Uterus (tissue), 2 donors: Measurements from ENCODE around the gene M1AP.

Experiments used
- POLR2A ChIP-seq, 2 donors: fragments of 450-650 bp; IDR thresholded peaks; one replicate each; pipeline ENCODE4 v1.6.1; 2016; ENCODE audit warnings: antibody characterized with exemption in 2 of 2, mild to moderate bottlenecking in 1 of 2, moderate library complexity in 1 of 2
- TF ChIP-seq, protein P1 (sequence below), 4 experiments: fragments of 200-600 bp in 2 of 4; fragments of 450-650 bp in 2 of 4; sonication (generic) in 2 of 4; IDR thresholded peaks; one replicate each; pipeline ENCODE4 v1.5.1; 2016 to 2019; ENCODE audit warnings: antibody characterized with exemption in 4 of 4, mild to moderate bottlenecking in 2 of 4, moderate library complexity in 1 of 4

DNA sequence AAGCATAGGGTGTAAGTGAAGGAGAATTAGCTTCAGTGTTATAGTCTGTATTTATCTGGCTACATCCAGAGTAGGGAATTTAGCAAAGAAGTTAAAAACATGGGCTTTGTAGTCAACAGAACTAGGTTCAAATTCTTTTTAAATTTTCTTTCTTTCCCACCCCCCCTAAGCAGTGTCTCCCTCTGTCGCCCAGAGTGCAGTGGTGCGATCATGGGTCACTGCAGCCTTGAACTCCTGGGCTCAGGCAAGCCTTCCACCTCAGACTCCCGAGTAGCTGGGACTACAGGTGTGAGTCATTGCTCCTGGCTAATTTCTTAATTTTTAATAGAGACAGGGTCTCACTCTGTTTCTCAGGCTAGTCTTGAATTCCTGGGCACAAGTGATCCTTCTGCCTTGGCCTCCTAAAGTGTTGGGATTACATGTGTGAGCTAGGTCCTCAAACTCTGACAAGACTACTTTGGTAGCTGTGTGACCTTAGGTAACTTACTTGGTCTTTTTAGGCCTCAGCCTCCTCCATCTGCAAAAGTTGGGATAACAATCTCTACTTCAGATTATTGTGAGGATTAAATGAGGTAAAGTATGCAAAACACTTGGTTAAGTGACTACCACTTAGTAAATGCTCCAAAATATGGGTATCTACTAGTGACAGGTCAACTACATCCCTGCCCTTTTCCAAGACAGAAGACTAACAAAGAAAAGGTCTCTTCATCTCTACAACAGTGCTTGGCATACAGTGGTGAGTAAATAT lies 75.8 kb downstream of the M1AP start:
- TF ChIP-seq, protein P1, sequence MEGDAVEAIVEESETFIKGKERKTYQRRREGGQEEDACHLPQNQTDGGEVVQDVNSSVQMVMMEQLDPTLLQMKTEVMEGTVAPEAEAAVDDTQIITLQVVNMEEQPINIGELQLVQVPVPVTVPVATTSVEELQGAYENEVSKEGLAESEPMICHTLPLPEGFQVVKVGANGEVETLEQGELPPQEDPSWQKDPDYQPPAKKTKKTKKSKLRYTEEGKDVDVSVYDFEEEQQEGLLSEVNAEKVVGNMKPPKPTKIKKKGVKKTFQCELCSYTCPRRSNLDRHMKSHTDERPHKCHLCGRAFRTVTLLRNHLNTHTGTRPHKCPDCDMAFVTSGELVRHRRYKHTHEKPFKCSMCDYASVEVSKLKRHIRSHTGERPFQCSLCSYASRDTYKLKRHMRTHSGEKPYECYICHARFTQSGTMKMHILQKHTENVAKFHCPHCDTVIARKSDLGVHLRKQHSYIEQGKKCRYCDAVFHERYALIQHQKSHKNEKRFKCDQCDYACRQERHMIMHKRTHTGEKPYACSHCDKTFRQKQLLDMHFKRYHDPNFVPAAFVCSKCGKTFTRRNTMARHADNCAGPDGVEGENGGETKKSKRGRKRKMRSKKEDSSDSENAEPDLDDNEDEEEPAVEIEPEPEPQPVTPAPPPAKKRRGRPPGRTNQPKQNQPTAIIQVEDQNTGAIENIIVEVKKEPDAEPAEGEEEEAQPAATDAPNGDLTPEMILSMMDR (IDR thresholded peaks at IDR 0.05), result no peak
- no peak for TF ChIP-seq POLR2A (IDR thresholded peaks at IDR 0.05)
